HL-60 (cell line): ENCODE measurements around the gene THAP6.

Source experiments
- DNase-seq, 2 experiments: peaks; one replicate each; pipeline ENCODE4 v3.0.0-alpha.2; 2010 to 2020; ENCODE audit warnings: low read depth in 1 of 2, low spot score in 1 of 2
- H3K27ac ChIP-seq: fragments of 250-450 bp; sonication (Bioruptor Pico); replicated peaks from 2 replicates; pipeline ENCODE4 v1.5.1; 2020; ENCODE audit warnings: mild to moderate bottlenecking, moderate library complexity
- H3K27me3 ChIP-seq: fragments of 250-450 bp; sonication (Bioruptor Pico); 2 replicates; pipeline ENCODE4 v1.5.1; 2021; ENCODE audit warnings: mild to moderate bottlenecking, moderate library complexity; ENCODE audit not compliant: insufficient read depth, poor library complexity, severe bottlenecking
- H3K4me3 ChIP-seq: replicated peaks from 2 replicates; pipeline ENCODE4 v1.5.1; 2011; ENCODE audit warnings: mild to moderate bottlenecking, control low read depth, low read length; ENCODE audit not compliant: insufficient read depth
- GABPA ChIP-seq: IDR thresholded peaks from 2 replicates; pipeline ENCODE4 v1.6.1; 2012; ENCODE audit warnings: low read depth
- POLR2AphosphoS5 ChIP-seq: IDR thresholded peaks from 2 replicates; pipeline ENCODE4 v1.6.1; 2012; ENCODE audit warnings: low read depth
- REST ChIP-seq: IDR thresholded peaks from 2 replicates; pipeline ENCODE4 v1.6.1; 2012; ENCODE audit warnings: low read depth; ENCODE audit not compliant: insufficient replicate concordance
- SPI1 ChIP-seq: IDR thresholded peaks from 2 replicates; pipeline ENCODE4 v1.6.1; 2012; ENCODE audit warnings: low read depth, mild to moderate bottlenecking, borderline replicate concordance
- TF ChIP-seq, protein P1 (sequence below): IDR thresholded peaks from one replicate; pipeline ENCODE4 v1.5.1; 2011; ENCODE audit warnings: low read length, control low read depth, inconsistent platforms; ENCODE audit not compliant: insufficient read depth

THAP6 gene

GRCh38 chr4:75477201-75477600 is 37.1 kb upstream of the THAP6 start:
- Histone ChIP-seq H3K27ac (no peak overlapping the region), H3K4me3 (no peak overlapping the region), H3K27me3 (no peaks in the 10 kb centered on the region)
- DNase-seq, result no peak
- TF ChIP-seq GABPA (no peak), SPI1 (no peak), REST (no peak), POLR2AphosphoS5 (no peak)
- TF ChIP-seq, protein P1, sequence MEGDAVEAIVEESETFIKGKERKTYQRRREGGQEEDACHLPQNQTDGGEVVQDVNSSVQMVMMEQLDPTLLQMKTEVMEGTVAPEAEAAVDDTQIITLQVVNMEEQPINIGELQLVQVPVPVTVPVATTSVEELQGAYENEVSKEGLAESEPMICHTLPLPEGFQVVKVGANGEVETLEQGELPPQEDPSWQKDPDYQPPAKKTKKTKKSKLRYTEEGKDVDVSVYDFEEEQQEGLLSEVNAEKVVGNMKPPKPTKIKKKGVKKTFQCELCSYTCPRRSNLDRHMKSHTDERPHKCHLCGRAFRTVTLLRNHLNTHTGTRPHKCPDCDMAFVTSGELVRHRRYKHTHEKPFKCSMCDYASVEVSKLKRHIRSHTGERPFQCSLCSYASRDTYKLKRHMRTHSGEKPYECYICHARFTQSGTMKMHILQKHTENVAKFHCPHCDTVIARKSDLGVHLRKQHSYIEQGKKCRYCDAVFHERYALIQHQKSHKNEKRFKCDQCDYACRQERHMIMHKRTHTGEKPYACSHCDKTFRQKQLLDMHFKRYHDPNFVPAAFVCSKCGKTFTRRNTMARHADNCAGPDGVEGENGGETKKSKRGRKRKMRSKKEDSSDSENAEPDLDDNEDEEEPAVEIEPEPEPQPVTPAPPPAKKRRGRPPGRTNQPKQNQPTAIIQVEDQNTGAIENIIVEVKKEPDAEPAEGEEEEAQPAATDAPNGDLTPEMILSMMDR, result no peak

- H3K4me3 ChIP-seq, result no peak overlapping the region
- DNase-seq, result no peak
- no peak for TF ChIP-seq REST
- no peak for TF ChIP-seq SPI1
- no peaks in the 10 kb centered on the region for H3K27me3 ChIP-seq
- H3K27ac ChIP-seq, result no peak overlapping the region
Measured at GRCh38 chr4:75484190-75484589, 30.1 kb upstream of the THAP6 start.

- TF ChIP-seq SPI1, result no peak
- TF ChIP-seq POLR2AphosphoS5, result no peak
- no peak for TF ChIP-seq REST
- no peak for TF ChIP-seq GABPA
- TF ChIP-seq, protein P1, result no peak
- no peak for DNase-seq
- H3K27me3 ChIP-seq, result no peaks in the 10 kb centered on the region
- no peak overlapping the region for H3K4me3 ChIP-seq
- no peak overlapping the region for H3K27ac ChIP-seq
Measured at GRCh38 chr4:75490155-75490554, 24.1 kb upstream of the THAP6 start.

- TF ChIP-seq REST, result no peak
- TF ChIP-seq SPI1, result no peak
- no peak for TF ChIP-seq POLR2AphosphoS5
- Histone ChIP-seq H3K27ac (no peak overlapping the region), H3K4me3 (no peak overlapping the region), H3K27me3 (no peaks in the 10 kb centered on the region)
- DNase-seq, result no peak
Measured at GRCh38 chr4:75494563-75494962, 19.7 kb upstream of the THAP6 start.
